NK-92 treated with Interleukin-12 subunit alpha and Interleukin-12 subunit beta, amount 100 ng/mL, for 24 hours (cell line): ENCODE measurements around the gene WIPF2.

ENCODE experiments used
- DNase-seq: peaks from one replicate; lab custom pipeline; 2025; lab: John Stamatoyannopoulos, UW

Gene WIPF2

GRCh38 chr17:40327244-40327729 lies 108.2 kb downstream of the WIPF2 start:
- DNase-seq: no peak

GRCh38 chr17:40327735-40328385 lies 108.8 kb downstream of the WIPF2 start:
- DNase-seq: no peak

- DNase-seq: no peak
Measured at GRCh38 chr17:40328386-40328766, 109.3 kb downstream of the WIPF2 start.

- DNase-seq: no peak
Measured at GRCh38 chr17:40329839-40330794, 111.0 kb downstream of the WIPF2 start.

GRCh38 chr17:40330850-40331470 lies 111.9 kb downstream of the WIPF2 start:
- no peak for DNase-seq

- DNase-seq: no peak
Measured at GRCh38 chr17:40331743-40332641, 112.9 kb downstream of the WIPF2 start.
